ENCODE data around the gene TMEM101. TPM values are rescaled to one million over a fixed set of nuclear protein-coding genes. Genes with fewer than 3 reads are reported as not detected.

Gene TMEM101
- total RNA-seq, result 10 to 100 TPM; 48.0 to 51.6 TPM

DNA sequence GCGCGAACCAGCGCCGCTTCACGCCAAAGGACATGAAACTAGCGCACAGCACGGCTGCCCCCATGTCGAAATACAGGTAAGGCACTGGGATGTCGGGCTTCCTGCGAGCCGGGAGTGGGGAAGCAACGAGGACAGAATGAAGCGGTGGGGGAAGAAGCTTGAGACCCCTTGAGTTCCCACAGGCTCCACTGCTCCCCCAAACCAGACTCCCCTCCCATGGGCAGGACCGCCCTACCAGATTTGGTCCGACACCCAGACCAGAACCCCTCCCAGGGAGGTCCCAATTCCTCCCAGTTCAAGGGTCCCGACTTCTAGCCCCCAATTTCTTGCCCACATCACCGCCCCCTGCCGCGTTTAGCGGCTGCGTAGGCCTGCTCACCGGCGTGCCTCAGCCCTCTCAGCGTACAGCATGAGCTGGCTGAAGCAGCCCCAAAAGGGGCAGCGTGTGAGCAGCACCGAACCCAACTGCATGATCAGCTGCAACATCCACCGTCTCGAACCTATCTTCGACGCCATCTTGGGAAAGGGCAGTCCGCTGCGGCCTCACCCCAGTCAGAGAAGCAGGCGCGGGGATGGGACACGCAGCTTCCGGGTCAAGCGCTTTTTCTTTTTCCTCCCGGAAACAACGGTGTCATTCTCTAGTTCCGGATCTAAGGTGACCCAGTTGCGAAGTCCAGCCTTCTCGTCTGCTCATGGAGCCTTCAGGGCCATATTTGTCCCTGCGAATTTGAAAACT is at the start of gene TMEM101:
TSS of gene TMEM101 (minus strand) at position 527 of the 736 bp plus-strand sequence. CDS start at position 516, 11 bp downstream.
- intact Hi-C loops (cut with DNase I), result no loop called here
- Histone ChIP-seq H3K4me3 (peak within 1 kb of the TSS; percentile 66 to 74), H3K27ac (peak within 1 kb of the TSS; percentile 67 to 76), H3K36me3 (no peaks in the 10 kb centered on the region), H3K4me1 (replicated peaks) (peaks cover 8% of the 10 kb centered on the region), H3K9me3 (no peaks in the 10 kb centered on the region), H3K27me3 (replicated peaks; ENCODE audit: insufficient read depth) (no peaks in the 10 kb centered on the region)
- DNase-seq (ENCODE audit: low spot score), result peak; percentile 90
- TF ChIP-seq POLR2A (IDR thresholded peaks at IDR 0.05) (peak; percentile 8), POLR2AphosphoS5 (IDR thresholded peaks at IDR 0.05) (peak; percentile 99)
- TF ChIP-seq, protein P1, sequence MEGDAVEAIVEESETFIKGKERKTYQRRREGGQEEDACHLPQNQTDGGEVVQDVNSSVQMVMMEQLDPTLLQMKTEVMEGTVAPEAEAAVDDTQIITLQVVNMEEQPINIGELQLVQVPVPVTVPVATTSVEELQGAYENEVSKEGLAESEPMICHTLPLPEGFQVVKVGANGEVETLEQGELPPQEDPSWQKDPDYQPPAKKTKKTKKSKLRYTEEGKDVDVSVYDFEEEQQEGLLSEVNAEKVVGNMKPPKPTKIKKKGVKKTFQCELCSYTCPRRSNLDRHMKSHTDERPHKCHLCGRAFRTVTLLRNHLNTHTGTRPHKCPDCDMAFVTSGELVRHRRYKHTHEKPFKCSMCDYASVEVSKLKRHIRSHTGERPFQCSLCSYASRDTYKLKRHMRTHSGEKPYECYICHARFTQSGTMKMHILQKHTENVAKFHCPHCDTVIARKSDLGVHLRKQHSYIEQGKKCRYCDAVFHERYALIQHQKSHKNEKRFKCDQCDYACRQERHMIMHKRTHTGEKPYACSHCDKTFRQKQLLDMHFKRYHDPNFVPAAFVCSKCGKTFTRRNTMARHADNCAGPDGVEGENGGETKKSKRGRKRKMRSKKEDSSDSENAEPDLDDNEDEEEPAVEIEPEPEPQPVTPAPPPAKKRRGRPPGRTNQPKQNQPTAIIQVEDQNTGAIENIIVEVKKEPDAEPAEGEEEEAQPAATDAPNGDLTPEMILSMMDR (IDR thresholded peaks at IDR 0.05), result peak in 2 of 4 experiments; percentile 13 to 25
- WGBS, result 1% methylated on average over 43 of the region's 43 CpGs

DNA sequence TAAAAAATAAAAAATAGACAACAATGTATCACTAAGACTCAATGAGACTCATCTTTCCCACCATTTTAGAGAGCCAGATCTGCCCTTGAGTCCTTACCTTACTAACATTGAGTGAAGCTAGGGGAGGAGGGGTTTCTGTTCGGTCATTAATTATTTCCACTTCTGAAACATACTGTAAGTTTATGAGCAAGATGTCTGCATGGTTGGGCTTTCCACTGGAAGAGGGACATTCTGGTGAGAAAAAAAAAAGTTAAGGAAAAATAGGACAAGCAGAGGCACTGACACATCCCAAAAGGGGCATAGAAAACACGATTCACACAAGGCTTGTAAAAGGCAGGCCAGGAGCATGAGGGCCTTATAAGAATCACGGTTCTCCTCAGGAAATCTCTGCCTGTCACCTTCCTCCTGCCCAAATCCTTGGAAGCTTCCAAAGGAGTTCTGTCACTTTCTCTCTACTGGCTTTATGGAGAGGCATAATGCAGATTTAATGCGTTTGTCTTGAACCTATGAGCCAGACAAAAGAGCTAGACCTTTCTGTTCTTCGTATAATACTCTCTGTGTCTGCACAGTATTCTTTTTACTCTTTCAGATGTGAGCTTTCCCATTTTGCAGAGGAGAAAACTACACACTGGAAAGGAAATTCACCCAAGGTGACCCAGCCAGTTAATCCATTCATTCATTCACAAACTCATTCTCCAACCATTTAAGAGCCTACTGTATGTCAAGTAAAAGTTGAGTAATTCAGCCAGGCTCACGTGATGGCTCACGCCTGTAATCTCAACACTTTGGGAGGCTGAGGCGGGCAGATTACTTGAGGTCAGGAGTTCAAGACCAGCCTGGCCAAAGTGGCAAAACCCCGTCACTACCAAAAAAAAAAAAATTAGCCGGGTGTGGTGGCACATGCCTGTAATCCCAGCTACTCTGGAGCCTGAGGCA is 49.2 kb upstream of the TMEM101 start:
- Histone ChIP-seq H3K27ac (no peak overlapping the region), H3K27me3 (replicated peaks; ENCODE audit: insufficient read depth) (no peaks in the 10 kb centered on the region), H3K9me3 (no peaks in the 10 kb centered on the region), H3K36me3 (no peaks in the 10 kb centered on the region), H3K4me3 (no peak overlapping the region), H3K4me1 (replicated peaks) (peaks cover 5% of the 10 kb centered on the region)
- DNase-seq (ENCODE audit: low spot score), result no peak
- 71% methylated on average over 10 of the region's 10 CpGs for WGBS
- TF ChIP-seq, protein P1 (IDR thresholded peaks at IDR 0.05), result no peak
- TF ChIP-seq POLR2A (IDR thresholded peaks at IDR 0.05) (no peak), POLR2AphosphoS5 (IDR thresholded peaks at IDR 0.05) (no peak)
- intact Hi-C loops (cut with DNase I), result no loop called here

DNA sequence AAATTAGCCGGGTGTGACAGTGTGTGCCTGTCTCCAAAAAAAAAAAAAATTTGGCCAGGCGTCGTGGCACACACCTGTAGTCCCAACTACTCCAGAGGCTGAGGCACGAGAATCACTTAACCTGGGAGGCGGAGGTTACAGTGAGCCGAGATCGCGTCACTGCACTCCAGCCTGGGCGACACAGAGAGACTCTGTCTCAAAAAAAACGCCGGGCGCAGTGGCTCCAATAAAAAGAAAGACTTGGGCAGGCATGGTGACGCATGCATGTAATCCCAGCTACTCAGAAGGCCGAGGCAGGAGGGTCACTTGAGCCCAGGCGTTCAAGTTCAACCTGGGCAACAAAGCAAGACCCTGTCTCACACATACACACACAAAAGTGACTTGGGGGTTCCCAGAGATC is 48.1 kb upstream of the TMEM101 start:
- Histone ChIP-seq H3K36me3 (peaks cover 0 to 6% of the 10 kb centered on the region in 2 donors), H3K27ac (no peak overlapping the region), H3K9me3 (no peaks in the 10 kb centered on the region), H3K4me3 (no peak overlapping the region), H3K27me3 (replicated peaks; ENCODE audit: insufficient read depth) (no peaks in the 10 kb centered on the region), H3K4me1 (replicated peaks) (peaks cover 5% of the 10 kb centered on the region)
- WGBS, result 92% methylated on average over 15 of the region's 15 CpGs
- intact Hi-C loops (cut with DNase I), result no loop called here
- no peak for TF ChIP-seq POLR2AphosphoS5 (IDR thresholded peaks at IDR 0.05)
- TF ChIP-seq POLR2A (IDR thresholded peaks at IDR 0.05), result no peak
- TF ChIP-seq, protein P1 (IDR thresholded peaks at IDR 0.05), result no peak
- DNase-seq (ENCODE audit: low spot score), result no peak

DNA sequence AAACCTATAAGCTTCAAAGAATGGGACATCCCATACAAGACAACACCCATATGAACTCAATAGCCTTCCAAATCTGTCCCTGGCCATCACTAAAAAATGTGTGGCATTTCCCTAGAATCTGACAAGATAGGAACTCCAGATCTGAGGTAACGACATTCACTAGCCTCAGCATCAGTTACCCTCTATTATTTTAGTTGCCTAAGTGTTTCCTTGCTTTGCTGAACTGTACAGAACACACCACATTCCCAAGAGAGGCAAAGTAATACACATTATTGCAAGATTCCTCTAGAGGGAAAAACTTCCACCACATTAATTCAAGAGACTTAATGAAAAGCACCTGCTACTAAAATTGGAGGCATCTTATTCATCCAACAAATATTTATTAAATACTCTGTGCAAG is 46.7 kb upstream of the TMEM101 start:
- Histone ChIP-seq H3K36me3 (peaks cover 0 to 6% of the 10 kb centered on the region in 2 donors), H3K27me3 (replicated peaks; ENCODE audit: insufficient read depth) (no peaks in the 10 kb centered on the region), H3K4me3 (no peak overlapping the region), H3K9me3 (no peaks in the 10 kb centered on the region), H3K27ac (no peak overlapping the region), H3K4me1 (replicated peaks) (no peaks in the 10 kb centered on the region)
- intact Hi-C loops (cut with DNase I), result no loop called here
- no peak for TF ChIP-seq POLR2AphosphoS5 (IDR thresholded peaks at IDR 0.05)
- no peak for TF ChIP-seq POLR2A (IDR thresholded peaks at IDR 0.05)
- TF ChIP-seq, protein P1 (IDR thresholded peaks at IDR 0.05), result no peak
- WGBS, result 55% methylated on average over 1 of the region's 1 CpG
- no peak for DNase-seq (ENCODE audit: low spot score)

Measured in prostate gland (tissue), 2 donors.